ENCODE data around the gene PODNL1. TPM values are rescaled to one million over a fixed set of nuclear protein-coding genes. Genes with fewer than 3 reads are reported as not detected.

PODNL1 gene
- total RNA-seq, 1 donor: not detected

DNA sequence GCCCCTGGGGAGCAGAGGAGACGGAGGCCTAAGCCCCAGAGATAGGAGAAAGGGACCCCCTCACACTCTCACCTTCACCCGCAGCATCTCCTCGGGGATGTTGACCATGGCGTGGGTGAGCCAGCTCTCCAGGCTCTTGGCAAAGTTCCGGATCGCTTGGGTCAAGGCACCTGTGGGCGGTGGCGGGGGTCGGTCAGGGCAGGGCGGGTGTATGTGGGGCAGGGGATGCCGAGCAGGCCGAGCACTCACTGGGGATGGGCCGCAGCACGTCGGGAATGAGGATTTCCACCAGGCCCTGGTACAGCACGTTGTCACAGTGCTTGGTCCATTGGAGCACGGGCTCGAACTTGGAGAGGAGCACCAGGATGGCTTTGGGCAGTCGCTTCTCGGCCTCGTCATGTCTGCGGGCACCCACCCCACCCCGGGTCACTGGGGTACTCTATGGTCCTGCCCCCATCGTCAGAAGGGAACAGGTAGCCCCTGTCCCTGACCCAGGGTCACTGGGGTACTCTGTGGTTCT lies 27.2 kb upstream of the PODNL1 start:
- Histone ChIP-seq H3K4me1 (ENCODE audit: insufficient read depth, low read length) (no peaks in the 10 kb centered on the region), H3K27me3 (ENCODE audit: insufficient read depth, low read length) (no peaks in the 10 kb centered on the region), H3K4me3 (ENCODE audit: low read length) (no peak overlapping the region), H3K9me3 (ENCODE audit: low read depth, low read length) (no peaks in the 10 kb centered on the region)

- Histone ChIP-seq H3K9me3 (ENCODE audit: low read depth, low read length) (no peaks in the 10 kb centered on the region), H3K27me3 (ENCODE audit: insufficient read depth, low read length) (no peaks in the 10 kb centered on the region), H3K4me3 (ENCODE audit: low read length) (no peak overlapping the region), H3K4me1 (ENCODE audit: insufficient read depth, low read length) (no peaks in the 10 kb centered on the region)
These were observed 26.6 kb upstream of the PODNL1 start for GRCh38 chr19:13964776-13965175.

GRCh38 chr19:13963603-13964105 lies 25.4 kb upstream of the PODNL1 start:
- no peak overlapping the region for H3K4me3 ChIP-seq (ENCODE audit: low read length)
- H3K27me3 ChIP-seq (ENCODE audit: insufficient read depth, low read length): no peaks in the 10 kb centered on the region

DNA sequence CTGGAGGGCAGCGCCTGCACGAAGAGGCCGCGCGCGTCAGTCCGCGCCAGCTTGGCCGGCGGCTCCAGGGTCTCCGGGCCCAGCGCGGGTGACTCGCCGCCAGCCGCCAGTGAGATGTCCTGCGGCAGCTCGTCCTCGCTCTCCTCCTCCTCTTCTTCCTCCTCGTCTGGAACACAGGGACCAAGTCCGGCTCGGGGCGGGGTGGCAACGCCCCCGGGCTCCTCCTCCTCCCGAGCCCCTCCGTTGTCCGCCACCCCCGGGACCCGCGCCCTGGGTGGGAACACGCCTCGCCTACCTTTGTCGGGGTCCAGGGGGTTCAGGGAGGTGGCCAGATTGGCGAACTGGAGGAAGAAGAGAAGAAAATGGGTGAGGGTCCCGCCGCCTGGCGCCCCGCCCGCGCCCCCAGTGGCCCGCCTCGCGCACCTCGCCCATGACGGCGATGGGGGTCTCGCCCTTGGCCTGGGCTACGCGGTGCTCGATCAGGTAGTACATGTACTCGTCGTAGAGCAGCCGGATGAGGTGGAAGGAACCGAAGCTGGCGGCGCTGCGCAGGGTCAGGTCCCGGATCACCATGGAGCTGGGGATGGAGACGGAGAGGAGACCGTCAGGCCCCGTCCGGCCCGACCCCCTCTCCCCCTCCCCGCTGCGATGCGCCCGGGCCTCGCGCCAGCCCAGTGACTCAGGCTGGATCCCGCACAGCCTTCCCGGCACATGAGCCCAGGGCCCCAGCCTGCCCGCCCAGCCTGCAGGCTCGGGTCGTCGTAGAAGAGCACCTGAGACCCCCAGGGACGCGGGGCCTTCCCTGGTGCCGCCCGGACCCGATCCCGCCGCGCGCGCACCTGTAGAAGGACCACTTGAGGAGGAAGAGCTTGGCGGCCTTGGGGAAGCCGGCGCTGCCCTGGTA lies 24.7 kb upstream of the PODNL1 start:
- no peaks in the 10 kb centered on the region for H3K4me1 ChIP-seq (ENCODE audit: insufficient read depth, low read length)
- no peaks in the 10 kb centered on the region for H3K27me3 ChIP-seq (ENCODE audit: insufficient read depth, low read length)
- no peaks in the 10 kb centered on the region for H3K9me3 ChIP-seq (ENCODE audit: low read depth, low read length)
- H3K4me3 ChIP-seq (ENCODE audit: low read length): no peak overlapping the region

More at GRCh38 chr19:13963603-13964105, 25.4 kb upstream of the PODNL1 start:
- no peaks in the 10 kb centered on the region for H3K9me3 ChIP-seq (ENCODE audit: low read depth, low read length)
- no peaks in the 10 kb centered on the region for H3K4me1 ChIP-seq (ENCODE audit: insufficient read depth, low read length)

GRCh38 chr19:13961826-13962698 lies 23.8 kb upstream of the PODNL1 start:
- H3K27me3 ChIP-seq (ENCODE audit: insufficient read depth, low read length): no peaks in the 10 kb centered on the region
- no peaks in the 10 kb centered on the region for H3K9me3 ChIP-seq (ENCODE audit: low read depth, low read length)
- H3K4me1 ChIP-seq (ENCODE audit: insufficient read depth, low read length): no peaks in the 10 kb centered on the region
- H3K4me3 ChIP-seq (ENCODE audit: low read length): no peak overlapping the region

- H3K4me3 ChIP-seq (ENCODE audit: low read length): no peak overlapping the region
- no peaks in the 10 kb centered on the region for H3K9me3 ChIP-seq (ENCODE audit: low read depth, low read length)
- H3K4me1 ChIP-seq (ENCODE audit: insufficient read depth, low read length): no peaks in the 10 kb centered on the region
- no peaks in the 10 kb centered on the region for H3K27me3 ChIP-seq (ENCODE audit: insufficient read depth, low read length)
These were observed 22.9 kb upstream of the PODNL1 start for GRCh38 chr19:13960863-13961784.

DNA sequence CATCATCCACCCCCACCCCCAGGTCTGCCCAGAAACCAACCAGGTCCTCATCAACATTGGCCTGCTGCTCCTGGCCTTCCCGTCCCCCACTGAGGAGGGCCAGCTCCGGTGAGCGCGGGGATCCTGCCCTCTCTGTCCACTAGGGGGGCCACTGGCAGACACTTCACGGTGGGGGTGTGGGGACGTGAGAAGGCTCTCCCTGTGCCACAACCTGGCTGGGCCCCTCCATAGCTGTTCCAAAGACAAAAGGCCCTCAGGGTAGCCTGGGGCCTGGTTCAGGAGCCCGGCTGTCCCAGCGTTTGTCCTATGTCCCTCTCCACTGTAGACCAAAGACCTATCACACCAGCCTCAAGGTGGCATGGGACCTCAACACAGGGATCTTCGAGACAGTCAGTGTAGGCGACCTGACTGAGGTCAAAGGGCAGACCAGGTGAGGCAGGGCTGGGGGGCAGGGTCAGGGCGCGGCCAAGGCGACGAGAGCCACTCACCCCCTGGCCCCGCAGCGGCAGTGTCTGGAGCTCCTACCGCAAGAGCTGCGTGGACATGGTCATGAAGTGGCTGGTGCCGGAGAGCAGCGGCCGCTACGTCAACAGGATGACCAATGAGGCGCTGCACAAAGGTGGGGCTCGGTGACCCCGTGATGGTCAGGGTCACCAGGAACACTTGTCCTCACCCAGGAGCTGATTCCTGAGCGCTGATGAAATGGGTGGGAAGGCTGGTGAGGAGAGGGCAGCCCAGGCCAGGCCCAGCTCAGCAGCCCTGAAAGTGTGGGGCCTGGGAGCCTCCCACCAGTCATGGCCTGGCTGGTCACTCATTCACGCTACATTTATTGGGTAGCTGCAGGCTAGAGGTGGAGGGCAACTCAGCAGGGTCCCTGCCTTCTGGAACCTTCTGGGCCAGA lies 22.0 kb upstream of the PODNL1 start:
- H3K9me3 ChIP-seq (ENCODE audit: low read depth, low read length): no peaks in the 10 kb centered on the region
- H3K4me3 ChIP-seq (ENCODE audit: low read length): no peak overlapping the region
- H3K27me3 ChIP-seq (ENCODE audit: insufficient read depth, low read length): no peaks in the 10 kb centered on the region
- H3K4me1 ChIP-seq (ENCODE audit: insufficient read depth, low read length): no peaks in the 10 kb centered on the region

GRCh38 chr19:13959141-13959961 lies 21.1 kb upstream of the PODNL1 start:
- H3K9me3 ChIP-seq (ENCODE audit: low read depth, low read length): no peaks in the 10 kb centered on the region
- no peaks in the 10 kb centered on the region for H3K4me1 ChIP-seq (ENCODE audit: insufficient read depth, low read length)
- no peak overlapping the region for H3K4me3 ChIP-seq (ENCODE audit: low read length)
- H3K27me3 ChIP-seq (ENCODE audit: insufficient read depth, low read length): no peaks in the 10 kb centered on the region

- Histone ChIP-seq H3K9me3 (ENCODE audit: low read depth, low read length) (no peaks in the 10 kb centered on the region), H3K4me1 (ENCODE audit: insufficient read depth, low read length) (peaks cover 10% of the 10 kb centered on the region), H3K27me3 (ENCODE audit: insufficient read depth, low read length) (no peaks in the 10 kb centered on the region), H3K4me3 (ENCODE audit: low read length) (no peak overlapping the region)
These were observed 19.8 kb upstream of the PODNL1 start for GRCh38 chr19:13958043-13958442.

DNA sequence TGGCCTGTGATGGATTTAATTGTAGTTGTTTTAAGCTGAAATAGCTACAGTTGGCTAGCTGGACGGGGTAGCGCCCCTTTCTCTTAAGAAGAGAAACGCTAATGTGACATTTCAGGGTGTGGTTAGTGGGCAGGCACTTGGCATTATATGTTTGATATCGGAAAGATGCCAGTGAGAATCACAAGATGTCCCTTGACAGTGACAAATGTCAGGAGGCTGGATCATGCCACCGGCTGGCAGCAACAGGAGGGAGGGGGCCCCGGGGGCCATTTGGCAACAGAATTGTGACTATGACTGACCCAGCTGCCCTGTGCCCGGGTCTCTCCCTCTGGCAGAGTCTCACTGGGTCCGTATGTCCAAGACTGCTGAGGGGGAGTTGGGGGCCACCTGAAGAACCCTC lies 18.8 kb upstream of the PODNL1 start:
- Histone ChIP-seq H3K4me3 (ENCODE audit: low read length) (no peak overlapping the region), H3K9me3 (ENCODE audit: low read depth, low read length) (no peaks in the 10 kb centered on the region), H3K27me3 (ENCODE audit: insufficient read depth, low read length) (no peaks in the 10 kb centered on the region), H3K4me1 (ENCODE audit: insufficient read depth, low read length) (peaks cover 12% of the 10 kb centered on the region)

- Histone ChIP-seq H3K9me3 (ENCODE audit: low read depth, low read length) (no peaks in the 10 kb centered on the region), H3K4me3 (ENCODE audit: low read length) (no peak overlapping the region), H3K27me3 (ENCODE audit: insufficient read depth, low read length) (no peaks in the 10 kb centered on the region), H3K4me1 (ENCODE audit: insufficient read depth, low read length) (peaks cover 18% of the 10 kb centered on the region)
These were observed 18.1 kb upstream of the PODNL1 start for GRCh38 chr19:13956365-13956744.

DNA sequence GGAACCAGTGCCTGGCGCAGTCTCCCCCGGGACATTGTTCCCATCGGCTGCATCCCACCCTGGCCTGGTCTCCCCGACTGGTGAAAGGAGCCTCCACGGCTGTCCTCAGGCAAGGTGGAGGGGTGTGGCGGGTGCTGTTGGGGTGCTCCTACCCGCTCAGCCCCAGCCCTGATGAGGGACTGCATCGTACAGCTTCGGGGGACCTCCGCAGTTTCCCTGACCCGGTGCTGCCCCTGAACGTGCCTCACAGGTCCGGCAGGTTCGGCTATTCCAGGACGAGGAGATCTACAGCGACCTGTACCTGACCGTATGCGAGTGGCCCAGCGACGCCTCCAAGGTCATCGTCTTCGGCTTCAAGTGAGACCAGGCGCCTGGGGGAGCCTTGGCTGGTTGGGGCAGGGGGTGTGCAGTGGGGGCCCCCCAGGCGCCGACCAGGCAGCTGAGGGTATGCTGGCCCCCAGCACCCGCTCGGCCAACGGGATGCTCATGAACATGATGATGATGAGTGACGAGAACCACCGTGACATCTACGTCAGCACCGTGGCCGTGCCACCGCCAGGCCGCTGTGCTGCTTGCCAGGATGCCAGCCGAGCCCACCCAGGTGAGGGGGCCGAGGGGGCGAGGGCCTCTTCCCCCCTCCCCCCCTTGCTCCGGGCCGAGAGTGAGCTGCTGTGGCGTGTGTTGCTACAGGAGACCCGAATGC lies 17.6 kb upstream of the PODNL1 start:
- H3K9me3 ChIP-seq (ENCODE audit: low read depth, low read length): no peaks in the 10 kb centered on the region

More for the DNA sequence above, 17.6 kb upstream of the PODNL1 start:
- H3K4me1 ChIP-seq (ENCODE audit: insufficient read depth, low read length): peaks cover 18% of the 10 kb centered on the region
- H3K27me3 ChIP-seq (ENCODE audit: insufficient read depth, low read length): no peaks in the 10 kb centered on the region
- H3K4me3 ChIP-seq (ENCODE audit: low read length): no peak overlapping the region

All from mononuclear cell (primary cell).